ENCODE results near the gene SPDYC. TPM values are rescaled to one million over a fixed set of nuclear protein-coding genes. Genes with fewer than 3 reads are reported as not detected.

The SPDYC gene
- total and polyA plus RNA-seq, 2 of the 13 experiments (the other 11 are each of a cell fraction or from before 2014, with no cell fraction given) = 0.15 to 0.33 TPM

- peak; percentile 77 for TF ChIP-seq ZFX (CRISPR knock-in tag; IDR thresholded peaks at IDR 0.05; ENCODE audit: low read depth)
- TF ChIP-seq NCOA1 (CRISPR knock-in tag; IDR thresholded peaks at IDR 0.05) = no peak
- peak; percentile 64 for TF ChIP-seq FOSL2 (CRISPR knock-in tag; IDR thresholded peaks at IDR 0.05)
- TF ChIP-seq RORA (CRISPR knock-in tag; IDR thresholded peaks at IDR 0.05) = no peak
- TF ChIP-seq CTCF (CRISPR knock-in tag; IDR thresholded peaks at IDR 0.05) = peak; percentile 24
- TF ChIP-seq PHF5A (CRISPR knock-in tag; IDR thresholded peaks at IDR 0.05; ENCODE audit: low read depth, unreplicated experiment) = peak; percentile 24
- peak; percentile 25; the same call in 1 of the 2 replicates for TF ChIP-seq ZNF704 (CRISPR knock-in tag; IDR thresholded peaks at IDR 0.05; ENCODE audit: borderline replicate concordance)
- no peak for TF ChIP-seq HNRNPLL (IDR thresholded peaks at IDR 0.05; ENCODE audit: low read depth, low read length, poor library complexity, severe bottlenecking)
- TF ChIP-seq ZBTB38 (CRISPR knock-in tag; IDR thresholded peaks at IDR 0.05) = peak; percentile 91
- no peak for TF ChIP-seq EEA1 (CRISPR knock-in tag; IDR thresholded peaks at IDR 0.05; ENCODE audit: borderline replicate concordance)
- peak; percentile 26; the same call in 1 of the 2 replicates for TF ChIP-seq HCFC1 (IDR thresholded peaks at IDR 0.05; ENCODE audit: low read depth, low read length)
- no peak for TF ChIP-seq ZNF790 (CRISPR knock-in tag; IDR thresholded peaks at IDR 0.05; ENCODE audit: borderline replicate concordance)
- TF ChIP-seq MIER2 (CRISPR knock-in tag; IDR thresholded peaks at IDR 0.05) = 0 out of 2 replicates have a peak, but pooled peaks have one; percentile 54
- TF ChIP-seq ZFP36L2 (CRISPR knock-in tag; IDR thresholded peaks at IDR 0.05) = no peak
- peak; percentile 64 for TF ChIP-seq IRF9 (CRISPR knock-in tag; IDR thresholded peaks at IDR 0.05; ENCODE audit: borderline replicate concordance)
- no peak for TF ChIP-seq ATF2 (CRISPR knock-in tag; IDR thresholded peaks at IDR 0.05)
- no peak; the same call in 1 of the 2 replicates for TF ChIP-seq SOX5 (CRISPR knock-in tag; IDR thresholded peaks at IDR 0.05; ENCODE audit: borderline replicate concordance)
- TF ChIP-seq CBX1 (IDR thresholded peaks at IDR 0.05; ENCODE audit: low read depth) = no peak
- TF ChIP-seq MTF2 (CRISPR knock-in tag; IDR thresholded peaks at IDR 0.05; ENCODE audit: borderline replicate concordance) = no peak
- peak; percentile 88; the same call in 1 of the 2 replicates for TF ChIP-seq SMAD9 (CRISPR knock-in tag; IDR thresholded peaks at IDR 0.05)
- peak; percentile 46; the same call in 1 of the 2 replicates for TF ChIP-seq TFDP1 (CRISPR knock-in tag; IDR thresholded peaks at IDR 0.05; ENCODE audit: borderline replicate concordance)
Observed at GRCh38 chr11:65134240-65134951, 35.6 kb upstream of the SPDYC start, which contains the start of gene SYVN1 (continued).

Measured in HepG2 (cell line).